ENCODE data around the gene FEM1B. TPM values are rescaled to one million over a fixed set of nuclear protein-coding genes. Genes with fewer than 3 reads are reported as not detected.
"Not testable (repeated sequence)": the region's sequence is repeated elsewhere in the genome, so short reads cannot be mapped to it uniquely, and the experiment has no call there.

Gene FEM1B
- 26.4 and 34.3 TPM in 2 replicates for total RNA-seq

DNA sequence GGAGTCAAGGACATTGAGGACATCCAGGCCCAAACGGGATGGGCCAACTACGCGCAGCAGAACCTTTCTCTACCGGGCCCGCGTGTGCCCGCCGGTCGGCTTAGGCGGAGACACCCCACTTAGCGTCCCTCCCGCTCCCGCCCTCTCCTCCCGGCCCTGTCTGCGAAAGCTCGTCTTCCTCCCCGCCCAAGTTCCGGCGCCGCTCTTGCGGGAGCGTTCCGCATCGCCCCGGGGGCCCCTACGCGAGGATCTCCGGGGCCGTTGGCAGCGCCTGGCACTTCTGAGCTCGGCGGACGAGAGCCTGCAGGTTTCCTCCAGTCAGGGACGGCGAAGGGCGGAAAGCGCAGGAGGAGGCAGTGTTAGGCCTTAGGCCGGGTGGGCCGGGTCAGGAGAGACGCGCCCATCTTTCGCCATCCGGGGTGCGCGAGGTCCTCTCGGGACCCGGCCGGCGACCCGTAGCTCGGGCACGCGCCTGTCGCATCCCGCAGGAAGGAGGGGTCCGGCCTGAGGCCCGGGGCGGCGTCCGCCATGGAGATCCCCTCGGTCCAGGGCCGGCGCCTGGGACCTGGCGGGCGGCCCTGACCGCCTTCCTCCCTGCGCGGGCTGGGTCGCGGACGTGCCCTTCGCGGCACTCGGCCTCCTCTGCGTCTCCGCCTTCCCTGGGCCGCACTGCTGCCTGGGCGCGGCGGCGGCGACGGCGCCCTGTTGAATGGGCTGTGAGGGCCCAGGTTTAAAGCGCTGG is at the start of gene FEM1B:
Gene FEM1B, plus strand, starts transcription at position 143 of the 742 bp plus-strand sequence. CDS start 673 bp downstream, outside the sequence.
- peak; percentile 94 for DNase-seq (ENCODE audit: low read depth in 2 of 2)

DNA sequence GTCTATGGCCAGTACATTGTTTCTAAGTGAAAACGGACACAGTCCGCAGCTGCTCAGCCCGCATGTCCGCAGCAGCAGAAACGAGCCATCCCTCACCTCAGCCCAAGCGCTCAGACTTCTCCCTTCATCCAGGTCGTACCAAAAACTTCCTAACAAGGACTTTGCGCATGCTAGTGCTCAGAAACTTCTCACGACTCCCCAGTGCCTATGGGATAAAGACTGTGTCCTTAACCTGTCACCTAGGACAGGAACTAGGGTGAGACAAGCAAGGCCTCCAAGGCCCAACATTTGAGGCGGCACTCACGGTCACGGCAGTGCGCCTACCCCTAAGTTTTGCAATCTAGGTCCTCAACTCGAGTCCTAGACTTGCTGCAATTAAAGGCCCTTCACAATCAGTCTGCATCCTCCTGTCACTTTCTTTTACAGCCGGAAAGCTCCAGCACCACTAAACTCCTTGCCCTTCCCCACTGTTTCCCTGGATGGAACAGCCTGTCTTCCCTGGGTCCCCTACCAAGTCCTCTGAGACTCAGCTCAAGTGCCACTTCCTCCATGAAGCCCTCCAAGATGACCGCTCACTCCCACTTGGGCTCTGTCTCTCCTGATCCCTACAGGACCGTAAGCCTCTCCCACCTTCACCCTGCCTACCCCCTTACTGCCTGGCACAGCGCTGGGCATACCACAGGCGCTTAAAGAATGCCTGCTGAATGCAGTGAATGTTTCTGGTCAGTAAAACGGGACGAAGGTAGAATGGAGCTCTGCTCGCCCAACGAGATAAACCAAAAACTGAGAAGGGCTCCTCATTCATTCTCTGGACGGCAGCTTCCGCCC is 49.2 kb upstream of the FEM1B start:
- DNase-seq (ENCODE audit: low read depth in 2 of 2) = peak in 1 of 2 donors; percentile 15

DNA sequence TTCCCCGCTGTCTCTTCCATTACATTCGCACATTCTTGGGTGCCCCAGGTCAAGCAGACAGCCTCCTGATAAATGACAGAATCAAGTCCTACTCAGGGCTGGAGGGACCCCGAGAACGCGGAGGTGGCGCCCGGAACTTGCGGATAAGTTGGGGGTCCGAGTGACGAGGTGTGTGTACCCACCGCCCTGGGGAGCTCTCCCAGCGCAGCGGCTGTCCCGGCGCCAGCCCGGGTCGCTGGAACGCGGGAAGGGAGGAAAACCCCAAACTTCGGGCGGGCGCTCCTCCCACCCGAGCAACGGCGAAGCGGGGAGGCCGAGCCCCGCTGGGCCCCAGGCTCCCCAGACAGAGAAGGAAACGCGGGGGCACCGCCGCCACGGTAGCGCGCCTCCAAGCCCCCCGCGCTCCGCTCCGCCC is 48.6 kb upstream of the FEM1B start:
- peak; percentile 13 to 14 for DNase-seq (ENCODE audit: low read depth in 2 of 2)

DNA sequence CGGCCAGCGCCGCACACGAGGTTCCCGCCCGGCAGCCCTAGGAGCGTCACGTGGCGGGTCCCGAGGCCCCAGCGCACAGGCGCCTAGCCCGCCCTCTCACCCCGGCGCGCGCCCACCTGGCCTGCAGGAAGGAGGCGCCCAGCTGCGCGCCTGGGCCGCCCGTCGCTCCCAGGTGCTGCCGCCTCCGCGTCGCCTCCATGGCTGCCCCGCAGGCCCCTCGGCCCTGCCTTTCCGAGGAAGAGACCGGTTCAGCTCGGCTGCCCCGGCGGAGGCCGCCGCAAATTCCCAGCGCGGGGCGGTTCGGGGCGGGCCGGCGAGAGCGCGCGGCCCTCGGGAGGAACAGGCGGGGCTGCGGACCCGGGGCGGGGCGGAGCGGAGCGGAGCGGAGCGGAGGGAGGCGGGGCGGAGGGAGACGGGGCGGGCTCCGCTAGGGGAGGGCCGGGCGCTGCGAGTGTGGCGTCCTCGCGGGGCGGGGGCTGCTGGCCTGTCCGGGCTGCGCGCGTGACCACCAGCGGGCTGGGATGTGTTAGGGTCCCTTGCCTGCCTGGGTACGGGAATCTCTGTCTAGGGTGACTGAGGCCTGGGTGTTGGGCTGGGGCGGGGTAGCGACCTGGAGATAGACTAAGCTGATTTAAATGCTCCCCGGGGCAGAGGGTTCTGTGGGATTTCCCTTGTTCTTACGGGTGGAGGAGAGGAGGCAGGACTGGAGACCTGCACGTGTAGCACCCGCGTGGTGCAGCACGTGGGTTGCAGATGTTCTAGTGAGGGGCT is 48.0 kb upstream of the FEM1B start, which contains the start of gene CLN6:
Gene CLN6, minus strand, starts transcription at position 343 of the 771 bp plus-strand sequence. Its CDS starts 144 bp downstream, at position 199.
- DNase-seq (ENCODE audit: low read depth in 2 of 2) = peak; percentile 79 to 84

DNA sequence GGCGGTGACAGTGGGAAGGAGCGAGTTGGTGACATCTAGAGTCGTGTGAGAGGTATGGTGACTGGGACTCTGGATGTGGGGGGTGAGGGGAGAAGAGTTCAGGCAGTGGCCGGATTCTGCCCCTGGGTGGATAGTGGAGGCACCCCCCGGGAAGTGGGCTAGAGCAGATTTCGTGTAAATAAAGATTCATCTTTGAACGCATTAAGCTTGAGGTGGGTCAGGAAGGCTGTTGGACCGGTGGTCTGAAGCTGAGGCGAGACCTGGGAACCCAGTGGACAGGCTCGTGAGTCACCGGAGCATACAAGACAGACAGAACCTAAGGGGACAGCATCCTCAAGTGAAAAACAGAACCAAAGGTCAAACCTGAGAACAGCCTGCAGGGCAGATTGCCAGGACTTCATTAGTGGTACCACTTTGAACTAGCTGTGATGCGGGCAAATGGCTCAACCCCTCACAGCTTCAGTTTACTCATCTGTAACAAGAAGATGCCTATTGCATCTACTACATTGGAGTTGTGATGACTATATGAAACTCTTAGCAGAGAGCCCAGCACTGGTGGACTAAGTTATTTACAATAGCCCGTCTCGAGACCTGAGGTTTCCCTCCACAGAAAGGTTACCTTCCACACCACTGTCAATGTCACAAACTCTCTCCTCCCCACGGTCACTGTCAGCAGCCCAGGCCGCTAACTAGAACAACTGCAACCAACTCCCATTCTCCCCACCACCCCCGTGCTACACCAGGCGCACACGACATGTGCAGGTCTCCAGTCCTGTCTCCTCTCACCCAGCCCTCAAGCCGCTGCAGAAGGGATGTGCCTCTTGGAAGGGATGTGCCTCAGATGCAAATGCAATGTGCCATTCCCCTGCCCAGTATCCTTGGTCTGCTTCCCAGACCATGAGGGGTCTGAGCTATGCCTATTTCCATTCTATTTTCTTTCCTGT is 47.1 kb upstream of the FEM1B start:
- no peak for DNase-seq (ENCODE audit: low read depth in 2 of 2)

DNA sequence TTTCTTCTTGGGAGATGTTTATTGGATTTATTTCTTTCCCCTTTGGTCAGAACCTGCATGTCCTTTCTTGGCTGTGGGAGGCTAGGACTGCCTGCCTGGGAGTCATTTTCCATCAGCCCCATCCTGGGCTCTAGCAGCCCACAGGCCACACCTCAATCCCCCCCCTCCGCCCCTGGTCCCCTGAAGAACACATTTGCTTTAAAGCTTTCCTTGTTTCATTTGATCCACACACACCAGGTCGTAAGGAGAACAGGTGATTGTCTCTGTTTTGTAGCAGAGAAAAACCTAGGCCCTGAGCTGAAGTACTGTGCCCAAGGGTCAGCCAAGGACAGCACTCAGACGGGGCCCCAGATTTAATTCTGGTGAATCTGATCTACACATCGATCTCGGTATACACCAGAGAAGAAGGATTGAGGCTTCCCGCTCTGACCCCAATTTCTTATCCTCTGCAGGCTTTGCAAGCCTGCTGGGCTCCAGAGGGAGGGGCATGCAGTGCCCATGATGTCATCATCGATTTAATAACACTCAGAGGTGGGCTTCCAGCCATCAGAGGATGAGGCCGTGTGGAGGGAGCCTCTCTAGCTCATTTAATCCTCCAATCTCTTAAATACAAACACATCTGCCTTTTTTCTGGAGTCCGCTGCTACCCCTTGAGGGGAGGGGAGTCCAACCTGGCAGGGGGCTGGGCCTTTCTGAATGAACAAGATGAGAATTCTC is 46.3 kb upstream of the FEM1B start:
- DNase-seq (ENCODE audit: low read depth in 2 of 2) = no peak

DNA sequence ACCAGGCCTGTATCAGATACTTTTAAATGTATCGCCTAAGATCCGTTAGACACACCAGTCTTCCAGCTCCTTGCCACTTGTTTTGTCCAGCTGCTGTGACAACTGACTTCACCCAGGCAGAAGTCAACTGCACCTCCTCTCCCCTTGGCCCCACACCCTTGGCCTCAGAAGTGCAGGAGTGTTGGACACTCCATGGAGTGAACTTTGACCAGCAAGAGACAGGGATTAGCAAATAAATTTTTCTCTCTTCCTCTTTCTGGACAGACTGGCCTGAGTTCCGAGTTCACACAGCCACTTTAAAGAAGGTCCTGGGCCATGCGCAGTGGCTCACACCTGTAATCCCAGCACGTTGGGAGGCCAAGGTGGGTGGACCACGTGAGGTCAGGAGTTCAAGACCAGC is 45.1 kb upstream of the FEM1B start:
- no peak for DNase-seq (ENCODE audit: low read depth in 2 of 2)

DNA sequence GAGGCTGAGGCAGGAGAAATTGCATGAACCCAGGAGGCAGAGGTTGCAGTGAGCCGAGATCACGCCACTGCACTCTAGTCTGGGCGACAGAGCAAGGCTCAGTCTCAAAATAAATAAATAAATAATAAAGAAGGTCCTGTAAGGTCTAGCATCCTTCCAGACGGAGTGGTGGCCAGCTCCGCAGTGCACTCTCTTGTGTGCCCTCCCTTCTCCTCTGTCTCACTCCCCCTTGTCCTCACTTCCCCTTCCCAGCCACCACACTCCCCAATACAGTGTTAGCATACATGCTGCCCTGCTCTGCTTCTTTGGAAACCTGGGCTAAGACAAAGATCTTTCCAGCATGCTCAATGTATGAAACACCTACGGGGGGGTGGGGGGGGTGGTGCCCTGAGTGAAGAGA is 44.6 kb upstream of the FEM1B start:
- no peak for DNase-seq (ENCODE audit: low read depth in 2 of 2)

DNA sequence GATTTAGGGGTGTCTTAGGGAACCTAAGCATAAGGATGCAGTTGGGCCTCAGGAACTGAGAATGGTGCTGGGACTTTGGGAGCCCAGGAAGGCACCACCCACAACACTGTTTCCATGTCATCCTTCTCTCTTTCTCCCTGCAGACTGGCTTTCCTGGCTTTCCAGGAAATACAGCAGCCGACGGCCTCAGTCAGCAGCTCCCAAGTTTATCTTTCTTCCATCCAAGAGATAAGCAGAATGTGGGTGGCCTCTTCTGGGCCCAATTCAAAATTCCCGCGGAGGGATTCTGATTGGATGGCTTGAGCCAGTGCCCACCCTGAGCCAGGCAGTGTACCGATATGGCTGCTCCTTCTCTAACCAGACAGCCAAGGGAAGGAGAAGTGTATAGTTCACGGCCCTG is 43.5 kb upstream of the FEM1B start:
- no peak for DNase-seq (ENCODE audit: low read depth in 2 of 2)

DNA sequence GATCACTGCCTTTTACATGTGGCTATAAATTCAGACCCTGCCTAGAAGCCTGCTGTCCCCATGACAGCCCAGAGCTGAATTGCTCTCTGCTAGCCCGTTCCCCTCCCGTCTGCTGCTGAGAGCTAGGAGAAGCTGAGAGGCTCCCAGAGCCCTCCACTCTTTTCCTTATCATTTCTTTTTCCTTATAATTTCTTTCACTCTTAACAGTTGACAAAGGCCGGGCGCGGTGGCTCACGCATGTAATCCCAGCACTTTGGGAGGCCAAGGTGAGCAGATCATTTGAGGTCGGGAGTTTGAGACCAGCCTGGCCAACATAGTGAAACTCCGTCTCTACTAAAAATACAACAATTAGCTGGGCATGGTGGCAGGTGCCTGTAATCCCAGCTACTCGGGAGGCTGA is 43.0 kb upstream of the FEM1B start:
- DNase-seq (ENCODE audit: low read depth in 2 of 2) = not testable (repeated sequence)

DNA sequence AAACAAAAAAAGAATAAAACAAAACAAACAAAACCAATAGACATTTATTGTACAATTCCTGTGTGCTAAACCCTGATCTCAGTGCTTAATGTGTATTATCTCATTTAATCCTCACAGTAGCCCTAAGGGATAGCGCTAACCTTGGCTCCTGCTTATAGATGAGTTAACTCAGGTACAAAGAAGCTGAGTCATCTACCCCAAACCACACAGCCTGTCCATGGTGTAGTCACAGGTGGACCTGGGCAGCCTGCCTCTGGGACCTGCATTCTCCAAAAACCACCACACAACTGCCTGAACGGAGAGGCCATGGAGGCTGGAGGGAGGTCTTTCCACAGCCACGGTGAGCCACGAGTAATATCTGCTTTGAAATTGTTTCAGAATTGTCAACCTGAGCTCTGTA is 42.5 kb upstream of the FEM1B start:
- no peak for DNase-seq (ENCODE audit: low read depth in 2 of 2)

DNA sequence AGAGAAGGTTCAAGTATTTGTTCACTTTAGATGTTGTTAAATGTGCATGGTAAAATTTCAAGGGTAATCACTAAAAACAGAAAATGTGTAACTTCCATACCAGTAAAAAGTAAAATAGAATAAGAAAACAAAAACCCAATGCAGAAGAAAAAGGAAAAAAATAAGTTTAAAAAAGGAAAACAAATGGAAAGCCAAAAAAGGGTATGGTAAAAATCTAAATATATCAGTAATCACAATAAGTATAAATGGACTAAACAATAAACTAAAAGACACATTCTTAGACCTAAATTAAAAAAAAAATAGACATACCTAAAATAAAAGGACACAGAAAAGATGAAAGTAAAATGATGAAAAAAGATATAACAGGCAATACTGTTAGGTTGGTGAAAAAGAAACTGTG is 38.5 kb upstream of the FEM1B start:
- no peak for DNase-seq (ENCODE audit: low read depth in 2 of 2)

DNA sequence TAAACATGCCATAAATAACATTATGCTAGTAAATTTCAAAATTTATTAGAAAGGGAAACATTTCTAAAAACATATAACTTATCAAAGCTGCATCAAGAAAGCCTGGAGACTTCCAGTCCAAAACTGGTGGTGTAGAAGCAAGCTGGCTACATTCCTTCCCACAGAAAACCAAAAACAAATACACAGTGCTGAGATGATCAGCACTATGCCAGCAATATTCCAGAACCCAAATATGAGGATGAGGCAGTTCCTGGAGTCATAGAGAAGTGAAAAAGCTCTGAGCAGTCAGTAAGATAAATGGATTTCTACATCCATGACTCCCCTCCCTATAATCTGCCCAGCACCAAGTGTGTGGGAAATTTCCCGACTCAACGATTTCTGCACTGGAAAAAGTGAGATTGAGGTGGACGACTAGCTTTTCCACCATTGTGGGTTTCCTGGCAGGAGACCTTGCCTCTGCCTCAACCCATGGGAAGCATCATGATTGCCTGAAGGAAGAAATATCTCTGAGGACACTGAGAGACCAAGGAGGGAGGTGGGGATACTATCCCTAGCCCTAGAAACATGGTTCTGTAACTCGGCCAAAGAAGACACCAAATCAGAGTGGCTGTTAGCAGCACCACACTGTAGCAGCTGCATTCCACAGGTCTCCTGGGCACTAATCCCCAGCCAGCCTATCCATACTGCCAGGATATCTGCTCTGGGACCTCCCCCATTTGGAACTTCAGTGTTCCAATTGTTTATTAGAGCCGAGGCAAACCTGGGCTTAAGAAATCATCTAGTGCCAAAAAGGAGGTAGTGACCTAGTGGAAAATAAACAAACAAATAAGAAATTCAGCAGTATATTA is 36.2 kb upstream of the FEM1B start:
- no peak for DNase-seq (ENCODE audit: low read depth in 2 of 2)

DNA sequence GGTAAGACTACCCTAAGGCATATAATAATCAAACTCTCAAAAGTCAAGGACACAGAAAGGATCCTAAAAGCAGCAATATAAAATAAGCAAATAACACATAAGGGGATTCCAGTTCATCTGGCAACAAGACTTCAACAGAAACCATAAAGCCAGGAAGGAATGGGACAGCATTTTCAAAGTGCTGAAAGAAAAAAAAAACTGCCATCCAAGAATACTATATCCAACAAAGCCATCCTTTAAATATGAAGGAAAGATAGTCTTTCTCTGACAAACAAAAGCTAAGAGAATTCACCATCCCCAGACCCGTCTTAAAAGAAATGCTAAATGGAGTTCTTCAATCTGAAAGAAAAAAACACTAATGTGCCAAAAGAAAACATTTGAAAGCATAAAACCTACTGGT is 33.3 kb upstream of the FEM1B start:
- no peak for DNase-seq (ENCODE audit: low read depth in 2 of 2)

DNA sequence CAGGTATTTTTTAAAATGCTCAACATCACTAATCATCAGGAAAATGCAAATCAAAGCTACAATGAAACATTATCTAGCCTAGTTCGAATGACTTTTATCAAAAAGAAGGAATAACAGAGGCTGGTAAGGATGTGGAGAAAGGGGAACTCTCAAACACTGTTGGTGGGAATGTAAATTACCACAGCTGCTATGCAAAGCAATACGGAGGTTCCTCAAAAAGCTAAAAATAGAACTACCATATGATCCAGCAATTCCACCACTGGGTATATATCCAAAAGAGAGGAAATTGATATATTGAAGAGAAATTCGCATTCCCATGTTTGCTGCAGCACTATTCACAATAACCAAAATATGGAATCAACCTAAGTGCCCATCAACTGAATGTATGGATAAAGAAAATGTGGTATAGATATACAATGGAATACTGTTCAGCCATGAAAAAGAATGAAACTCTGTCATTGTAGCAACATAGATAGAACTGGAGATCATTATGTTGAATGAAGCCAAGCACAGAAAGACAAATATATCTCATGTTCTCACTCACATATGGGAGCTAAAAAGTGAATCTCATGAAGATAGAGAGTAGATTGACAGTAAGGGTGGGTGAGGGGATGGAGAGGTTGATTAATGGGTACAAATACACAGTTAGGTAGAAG is 28.4 kb upstream of the FEM1B start:
- DNase-seq (ENCODE audit: low read depth in 2 of 2) = no peak

DNA sequence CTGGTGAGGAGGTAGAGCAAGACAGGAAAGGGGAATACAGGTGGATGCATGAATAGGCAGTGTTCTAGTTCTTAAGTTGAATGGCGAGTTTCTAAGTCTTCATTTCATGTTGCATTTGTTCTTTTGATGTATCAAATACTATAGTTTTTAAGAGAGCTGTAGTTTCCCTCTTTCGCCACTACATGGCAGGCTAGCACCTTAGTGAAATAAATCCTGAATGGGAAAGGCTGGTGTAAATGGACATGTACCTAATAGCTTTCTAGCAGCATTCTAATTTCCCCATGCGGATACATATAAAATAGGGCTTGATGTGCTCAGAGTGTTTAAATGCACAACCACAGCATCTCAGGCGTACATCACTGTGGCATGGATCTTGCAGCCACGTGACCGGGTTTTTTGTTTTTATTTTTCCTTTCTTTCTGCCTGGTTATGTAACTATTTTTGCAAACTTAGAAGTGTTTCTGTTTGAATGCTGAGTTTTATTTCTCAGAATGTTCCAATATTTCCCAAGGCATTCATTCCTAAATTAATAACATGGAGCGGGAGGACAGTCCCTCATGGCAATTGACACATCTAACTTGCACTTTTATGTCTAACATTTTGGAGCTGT is 24.5 kb upstream of the FEM1B start:
- DNase-seq (ENCODE audit: low read depth in 2 of 2) = peak; percentile 84 to 88

DNA sequence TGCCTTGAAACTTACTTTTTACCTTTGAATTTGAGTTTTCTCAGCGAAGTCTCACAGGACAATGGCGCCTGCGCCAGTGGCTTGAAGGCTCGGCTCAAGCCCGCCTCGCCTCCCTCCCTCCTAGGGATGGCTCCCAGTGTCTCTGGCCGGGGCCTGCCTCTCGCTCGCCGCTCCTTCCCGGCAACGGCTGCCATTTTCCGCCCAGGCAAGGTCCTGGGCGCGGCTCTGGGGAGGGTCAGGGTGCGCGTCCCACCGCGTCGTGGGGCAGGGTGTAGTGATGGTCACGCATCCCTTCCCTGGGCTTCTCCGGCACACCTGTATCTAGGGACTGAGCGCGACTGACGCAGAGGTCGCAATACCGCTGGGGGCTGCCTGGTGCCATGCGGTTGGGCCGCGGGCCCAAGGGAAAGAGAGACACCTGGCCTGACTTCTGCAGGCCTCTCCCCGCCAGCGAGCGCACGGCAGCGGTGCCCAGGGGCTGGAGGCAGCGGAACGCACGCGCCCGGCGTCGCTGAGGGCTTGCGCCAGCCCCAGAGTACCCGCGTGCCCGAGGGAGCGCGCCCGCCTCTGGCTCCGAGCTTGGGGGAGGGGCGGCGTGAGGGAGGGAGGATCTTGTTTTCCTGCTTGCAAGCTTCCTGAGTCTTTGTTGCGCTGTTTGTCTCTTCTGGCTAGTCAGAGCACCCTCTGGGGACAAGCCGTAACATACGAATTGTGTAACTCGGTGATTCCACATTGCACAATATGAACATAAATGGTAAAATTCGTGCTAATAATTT is 20.7 kb upstream of the FEM1B start:
- peak; percentile 61 to 64 for DNase-seq (ENCODE audit: low read depth in 2 of 2)
